Endodermal cell (in vitro differentiated cells): Measurements from ENCODE around the gene PI4KA. TPM values are rescaled to one million over a fixed set of nuclear protein-coding genes. Genes with fewer than 3 reads are reported as not detected.

Source experiments
- DNase-seq: peaks from one replicate; pipeline ENCODE4 v3.0.0-alpha.2; 2017
- H3K27ac ChIP-seq: 2 replicates; pipeline ENCODE4 v1.5.1; 2013; ENCODE audit warnings: mild to moderate bottlenecking, low read depth, low read length, moderate library complexity
- H3K27me3 ChIP-seq: 2 replicates; pipeline ENCODE4 v1.6.1; 2013; ENCODE audit warnings: mild to moderate bottlenecking, low read length, moderate library complexity; ENCODE audit not compliant: insufficient read depth, control insufficient read depth, poor library complexity, severe bottlenecking
- H3K36me3 ChIP-seq: 2 replicates; pipeline ENCODE4 v1.7.0; 2013; ENCODE audit warnings: mild to moderate bottlenecking, low read length, moderate library complexity; ENCODE audit not compliant: control insufficient read depth, insufficient read depth
- H3K4me1 ChIP-seq: one replicate; pipeline ENCODE4 v1.7.0; 2013; ENCODE audit warnings: low read length; ENCODE audit not compliant: control insufficient read depth, insufficient read depth
- H3K4me3 ChIP-seq: 2 replicates; pipeline ENCODE4 v1.5.1; 2013; ENCODE audit warnings: mild to moderate bottlenecking, low read length, moderate library complexity
- H3K9ac ChIP-seq: 2 replicates; pipeline ENCODE4 v1.6.1; 2013; ENCODE audit warnings: mild to moderate bottlenecking, low read length, moderate library complexity; ENCODE audit not compliant: poor library complexity, severe bottlenecking; ENCODE audit errors: extremely low read depth
- H3K9me3 ChIP-seq: 2 replicates; pipeline ENCODE4 v1.6.1; 2013; ENCODE audit warnings: mild to moderate bottlenecking, low read length, moderate library complexity; ENCODE audit not compliant: control insufficient read depth
- H3K27ac Mint-ChIP-seq: 2 replicates; pipeline ENCODE4 v1.8.0; 2020; ENCODE audit warnings: mixed read lengths
- H3K27me3 Mint-ChIP-seq: 2 replicates; pipeline ENCODE4 v1.8.0; 2021; ENCODE audit warnings: mild to moderate bottlenecking, mixed read lengths; ENCODE audit not compliant: insufficient read depth
- H3K36me3 Mint-ChIP-seq: 2 replicates; pipeline ENCODE4 v1.8.0; 2020; ENCODE audit warnings: low read depth, mixed read lengths
- H3K4me1 Mint-ChIP-seq: 2 replicates; pipeline ENCODE4 v1.8.0; 2020; ENCODE audit warnings: mixed read lengths
- H3K4me3 Mint-ChIP-seq: 2 replicates; pipeline ENCODE4 v1.8.0; 2020; ENCODE audit warnings: mild to moderate bottlenecking, moderate library complexity, mixed read lengths
- H3K9me3 Mint-ChIP-seq: 2 replicates; pipeline ENCODE4 v1.8.0; 2020; ENCODE audit warnings: mild to moderate bottlenecking, mixed read lengths
- CTCF ChIP-seq: fragments of 200-600 bp; sonication (generic); conservative IDR thresholded peaks from 2 replicates; pipeline ENCODE4 v1.5.0; 2021; ENCODE audit warnings: antibody characterized with exemption, mild to moderate bottlenecking
- WGBS, 2 experiments: methylation state at CpG; one replicate each; pipeline versions ENCODE4 v1.1.5 to v1.1.7; 2013; ENCODE audit warnings: missing lambda C conversion rate in 2 of 2, mixed read lengths in 1 of 2; ENCODE audit not compliant: insufficient coverage in 1 of 2, insufficient read length in 1 of 2; 5-methylcytosine and 5-hydroxymethylcytosine counted together
- total RNA-seq, 2 donors: library from RNA; stranded (reverse); fragmentation: NEBNext Ultra II Directional in 1 of 2; extraction: Animal tissue kit (Norgen Biotek cat#: 25700) in 1 of 2; gene quantifications; 2 replicates in 1 of 2; 3 replicates in 1 of 2; pipeline ENCODE4 v1.2.1, GENCODE V29; 2021

PI4KA gene
- total RNA-seq, 2 donors from 2014 or later = 49.0 to 62.0 TPM

- no peak overlapping the region for H3K27ac Mint-ChIP-seq
- Histone ChIP-seq H3K4me3 (no peak overlapping the region), H3K27ac (no peak overlapping the region), H3K36me3 (no peaks in the 10 kb centered on the region), H3K9ac (no peak overlapping the region), H3K4me1 (no peaks in the 10 kb centered on the region), H3K9me3 (no peaks in the 10 kb centered on the region), H3K27me3 (peaks cover 22% of the 10 kb centered on the region)
- WGBS, 2 experiments = 88 to 92% methylated on average over 9 to 11 of the region's 11 CpGs
- H3K9me3 Mint-ChIP-seq = no peaks in the 10 kb centered on the region
- DNase-seq = no peak
- H3K4me3 Mint-ChIP-seq = no peak overlapping the region
- no peaks in the 10 kb centered on the region for H3K36me3 Mint-ChIP-seq
- H3K27me3 Mint-ChIP-seq = peaks cover 30% of the 10 kb centered on the region
- TF ChIP-seq CTCF = no peak
- no peaks in the 10 kb centered on the region for H3K4me1 Mint-ChIP-seq
Measured at GRCh38 chr22:20658433-20659222, 200.0 kb downstream of the PI4KA start.

- Histone ChIP-seq H3K4me1 (no peaks in the 10 kb centered on the region), H3K4me3 (no peak overlapping the region), H3K36me3 (no peaks in the 10 kb centered on the region), H3K9ac (no peak overlapping the region), H3K9me3 (no peaks in the 10 kb centered on the region), H3K27me3 (peaks cover 22% of the 10 kb centered on the region), H3K27ac (no peak overlapping the region)
- Mint-ChIP-seq H3K27me3 (peaks cover 30% of the 10 kb centered on the region), H3K9me3 (no peaks in the 10 kb centered on the region), H3K36me3 (no peaks in the 10 kb centered on the region), H3K27ac (no peak overlapping the region), H3K4me3 (no peak overlapping the region), H3K4me1 (no peaks in the 10 kb centered on the region)
- no peak for TF ChIP-seq CTCF
- 72 to 79% methylated on average over 5 of the region's 5 CpGs for WGBS, 2 experiments
- DNase-seq = no peak
Measured at GRCh38 chr22:20657963-20658362, 200.6 kb downstream of the PI4KA start.

Other genes with a start within 250 kb of the PI4KA start
- gene SERPIND1, start 84.7 kb downstream of the PI4KA start, total RNA-seq = not detected
- gene SNAP29, start 196 bp upstream of the PI4KA start, total RNA-seq = 10 to 100 TPM; 16.5 to 21.8 TPM
- gene CRKL, start 58.6 kb upstream of the PI4KA start, total RNA-seq = 100 to 1,000 TPM in 1 of 2 donors, 10 to 100 TPM in 1; 89.5 to 104 TPM
- 1 to 10 TPM; 1.8 to 2.7 TPM for gene AIFM3, start 108.4 kb upstream of the PI4KA start, total RNA-seq
- gene LZTR1, start 123.5 kb upstream of the PI4KA start, total RNA-seq = 10 to 100 TPM; 56.5 to 73.2 TPM
- gene THAP7, start 143.3 kb upstream of the PI4KA start, total RNA-seq = 10 to 100 TPM; 16.6 to 19.6 TPM
- gene P2RX6, start 156.4 kb upstream of the PI4KA start, total RNA-seq = 1 to 10 TPM in 1 of 2 donors, under 1 TPM in 1; 0.73 to 1.9 TPM
- gene SLC7A4, start 173.8 kb upstream of the PI4KA start, total RNA-seq = under 1 TPM; 0.33 to 0.49 TPM
- not detected for gene LRRC74B, start 187.1 kb upstream of the PI4KA start, total RNA-seq